Hematopoietic multipotent progenitor cell treated with erythropoietin and hydrocortisone succinate and interleukin-3 and kit ligand, for 8 days (in vitro differentiated cells): ENCODE data around the gene FRAT1.
"Not testable (repeated sequence)": the region's sequence is repeated elsewhere in the genome, so short reads cannot be mapped to it uniquely, and the experiment has no call there.

Experiments used
- DNase-seq: peaks from one replicate; pipeline ENCODE4 v3.0.0-alpha.2; 2015

The FRAT1 gene, protein sequence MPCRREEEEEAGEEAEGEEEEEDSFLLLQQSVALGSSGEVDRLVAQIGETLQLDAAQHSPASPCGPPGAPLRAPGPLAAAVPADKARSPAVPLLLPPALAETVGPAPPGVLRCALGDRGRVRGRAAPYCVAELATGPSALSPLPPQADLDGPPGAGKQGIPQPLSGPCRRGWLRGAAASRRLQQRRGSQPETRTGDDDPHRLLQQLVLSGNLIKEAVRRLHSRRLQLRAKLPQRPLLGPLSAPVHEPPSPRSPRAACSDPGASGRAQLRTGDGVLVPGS

DNA sequence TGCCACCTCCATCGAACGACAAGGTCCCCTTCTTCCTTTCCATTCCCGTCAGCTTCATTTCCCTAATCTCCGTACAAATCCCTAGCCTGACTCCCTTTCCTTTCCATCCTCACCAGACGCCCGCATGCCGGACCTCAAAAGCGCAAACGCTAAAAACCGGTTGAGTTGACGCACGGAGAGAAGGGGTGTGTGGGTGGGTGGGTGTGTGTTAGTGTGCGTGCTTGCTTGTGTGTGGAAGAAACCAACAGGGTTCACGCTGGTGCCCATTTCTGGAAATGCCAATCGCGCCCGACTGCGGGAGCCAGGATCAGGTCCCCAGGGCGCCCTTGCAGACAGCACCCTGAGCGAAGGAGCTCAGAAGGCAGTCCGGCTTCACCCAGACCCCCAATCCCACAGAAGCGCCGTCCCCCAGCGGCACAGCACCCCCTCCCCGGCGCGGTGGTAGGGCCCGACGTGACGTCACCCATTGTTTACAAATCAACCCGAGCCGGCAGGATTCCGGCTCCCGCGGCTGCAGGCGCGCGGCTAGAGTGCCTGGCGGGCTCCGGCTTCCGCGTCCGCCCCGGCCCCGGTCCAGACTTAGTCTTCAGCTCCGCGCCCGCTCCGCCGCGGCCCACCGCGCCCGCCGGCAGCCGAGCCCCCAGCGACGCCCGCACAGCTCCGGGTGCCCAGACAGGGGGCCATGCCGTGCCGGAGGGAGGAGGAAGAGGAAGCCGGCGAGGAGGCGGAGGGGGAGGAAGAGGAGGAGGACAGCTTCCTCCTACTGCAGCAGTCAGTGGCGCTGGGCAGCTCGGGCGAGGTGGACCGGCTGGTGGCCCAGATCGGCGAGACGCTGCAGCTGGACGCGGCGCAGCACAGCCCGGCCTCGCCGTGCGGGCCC is at the start of gene FRAT1:
Gene FRAT1 (plus strand): TSS at position 500 of the 880 bp plus-strand sequence. CDS start 183 bp downstream, at position 683.
- peak; percentile 88 for DNase-seq

DNA sequence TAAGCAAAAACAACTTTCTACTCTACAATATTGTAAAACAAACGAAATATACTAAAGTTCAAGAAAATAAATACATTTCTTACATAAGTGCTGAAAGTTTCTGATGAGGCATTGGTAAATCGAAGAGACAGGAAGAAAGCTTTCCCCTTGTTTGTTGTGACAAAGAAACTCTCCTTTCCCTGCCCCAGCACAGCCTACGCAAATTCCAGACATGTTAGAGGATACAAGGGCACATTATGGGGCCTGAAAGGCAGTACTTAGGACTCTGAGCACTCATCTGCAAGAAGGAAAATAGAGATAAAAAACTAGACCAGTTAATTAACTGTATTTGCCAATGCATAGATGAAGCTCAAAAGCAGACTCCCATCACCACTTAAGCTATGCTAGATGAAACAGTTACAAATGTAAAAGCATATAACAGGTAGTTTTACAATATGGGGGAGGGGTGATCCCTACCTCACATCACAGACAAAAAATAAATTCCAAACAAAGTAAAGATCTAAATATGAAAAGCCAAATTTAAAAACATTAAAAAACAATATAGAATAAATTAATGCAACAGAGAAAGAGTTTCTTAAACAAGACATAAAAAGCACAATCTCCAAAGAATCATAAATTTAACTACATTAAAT is 48.4 kb upstream of the FRAT1 start:
- DNase-seq: no peak

DNA sequence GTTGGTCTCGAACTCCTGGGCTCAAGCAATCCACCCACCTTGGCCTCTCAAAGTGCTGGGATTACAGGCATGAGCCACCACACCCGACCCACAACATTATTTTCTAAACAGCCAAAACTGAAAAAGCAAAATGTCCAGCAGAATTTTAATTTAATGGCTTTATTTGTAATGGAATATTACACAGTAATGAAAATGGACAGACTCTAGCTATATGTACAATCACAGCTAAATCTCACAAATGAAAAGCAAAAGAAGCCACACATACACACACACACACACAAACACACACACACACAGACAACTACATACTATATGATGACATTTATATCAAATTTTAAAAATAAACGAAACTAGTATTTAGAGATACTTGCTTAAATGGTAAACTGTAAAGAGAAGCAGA is 45.4 kb upstream of the FRAT1 start:
- no peak for DNase-seq

DNA sequence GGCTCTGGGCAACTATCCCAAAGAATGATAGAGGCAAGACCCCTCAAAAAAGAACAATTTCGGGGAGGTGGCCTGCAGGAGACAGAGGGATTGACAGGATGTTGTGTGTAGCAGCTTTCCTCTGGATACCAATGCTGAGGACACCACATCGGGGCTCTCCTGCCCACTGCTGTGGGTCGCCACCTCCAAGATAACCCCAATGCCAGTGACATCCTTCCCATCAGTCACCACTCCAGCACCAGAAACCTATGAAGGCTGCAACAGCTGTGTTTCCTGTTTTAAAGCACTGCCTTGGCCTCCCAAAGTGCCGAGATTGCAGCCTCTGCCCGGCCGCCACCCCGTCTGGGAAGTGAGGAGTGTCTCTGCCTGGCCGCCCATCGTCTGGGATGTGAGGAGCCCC is 44.2 kb upstream of the FRAT1 start:
- DNase-seq: no peak

DNA sequence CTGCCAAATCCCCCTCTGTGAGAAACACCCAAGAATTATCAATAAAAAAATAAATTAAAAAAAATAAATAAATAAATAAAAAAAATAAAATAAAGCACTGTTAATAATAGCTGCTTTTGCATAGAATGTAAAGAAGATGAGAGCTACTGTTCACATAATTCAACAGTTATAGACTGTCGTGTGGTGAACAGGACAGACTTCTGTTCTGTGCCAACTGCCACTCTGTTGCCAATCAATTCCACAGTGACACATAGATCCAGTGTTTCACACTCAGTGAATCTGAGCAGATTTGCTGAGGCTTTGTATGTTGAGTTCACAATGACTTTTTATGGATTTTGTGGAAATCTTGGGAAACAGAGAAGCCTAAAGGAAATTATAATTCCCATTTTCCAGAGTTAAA is 41.5 kb upstream of the FRAT1 start:
- no peak for DNase-seq

DNA sequence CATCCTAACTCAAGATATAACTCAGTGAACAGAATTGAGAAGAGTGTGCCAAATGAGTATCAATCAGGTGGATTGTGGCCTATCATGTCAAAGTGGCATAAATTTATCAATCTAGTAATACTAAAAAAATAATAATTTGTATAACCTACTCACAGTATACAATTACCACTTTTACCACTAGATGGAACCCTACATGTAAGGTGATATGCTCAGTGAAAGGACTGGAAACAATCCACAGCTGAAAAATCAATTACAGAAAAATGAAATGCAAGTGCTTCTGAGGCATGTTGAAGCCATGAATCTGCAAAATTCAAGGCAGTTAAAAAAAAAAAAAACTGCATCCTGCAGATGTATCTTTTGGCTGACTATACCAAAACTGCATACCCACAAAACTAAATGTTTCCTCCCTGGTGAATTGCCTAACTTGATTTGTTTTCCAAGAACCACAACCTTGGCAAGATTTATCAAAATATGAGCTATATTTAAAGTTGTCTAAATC is 40.5 kb upstream of the FRAT1 start:
- DNase-seq: peak; percentile 81

DNA sequence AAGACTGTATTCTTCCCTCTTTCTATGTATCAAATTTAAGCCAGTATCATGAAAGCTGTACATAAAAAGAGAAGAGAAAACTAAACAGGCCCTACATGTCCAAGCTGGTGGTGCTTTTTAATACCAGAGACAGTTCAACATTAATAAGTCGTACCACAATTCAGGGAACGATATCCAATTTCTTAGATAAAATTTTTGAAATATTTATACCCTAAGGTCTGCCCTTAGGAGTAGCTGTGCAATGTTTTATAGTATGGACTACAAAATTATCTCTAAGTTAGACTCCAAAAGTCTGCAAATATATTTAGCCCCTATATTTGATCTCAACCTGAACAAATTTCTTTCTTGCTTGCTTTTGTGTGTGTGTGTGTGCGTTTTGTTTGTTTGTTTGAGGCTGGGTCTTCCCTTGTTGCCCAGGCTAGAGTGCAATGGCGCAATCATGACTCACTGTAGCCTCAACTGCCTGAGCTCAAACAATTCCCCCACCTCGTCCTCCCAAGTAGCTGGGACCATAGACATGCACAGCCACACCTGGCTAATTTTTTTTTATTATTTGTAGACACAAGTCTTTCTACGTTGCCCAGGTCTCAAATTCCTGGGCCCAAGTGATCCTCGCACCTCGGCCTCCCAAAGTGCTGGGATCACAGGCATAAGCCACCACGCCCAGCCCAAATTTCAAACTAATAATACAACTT is 39.8 kb upstream of the FRAT1 start:
- no peak for DNase-seq

DNA sequence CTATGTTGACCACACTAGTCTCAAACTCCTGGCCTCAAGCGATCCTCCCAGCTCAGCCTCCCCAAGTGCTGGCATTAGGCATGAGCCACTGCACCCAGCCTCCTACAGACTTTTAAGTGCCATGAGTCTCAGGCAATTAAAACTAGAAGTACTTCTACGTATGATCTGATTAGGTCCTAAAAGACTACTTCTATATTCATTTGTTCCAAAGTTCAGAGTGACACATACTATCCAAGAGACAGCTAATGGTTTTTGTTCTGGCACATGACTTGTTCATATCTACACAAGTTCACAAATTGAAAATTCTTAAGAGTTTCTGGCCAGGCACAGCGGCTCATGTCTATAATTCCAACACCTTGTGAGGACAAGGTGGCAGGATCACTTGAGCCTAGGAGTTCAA is 38.3 kb upstream of the FRAT1 start:
- DNase-seq: no peak

DNA sequence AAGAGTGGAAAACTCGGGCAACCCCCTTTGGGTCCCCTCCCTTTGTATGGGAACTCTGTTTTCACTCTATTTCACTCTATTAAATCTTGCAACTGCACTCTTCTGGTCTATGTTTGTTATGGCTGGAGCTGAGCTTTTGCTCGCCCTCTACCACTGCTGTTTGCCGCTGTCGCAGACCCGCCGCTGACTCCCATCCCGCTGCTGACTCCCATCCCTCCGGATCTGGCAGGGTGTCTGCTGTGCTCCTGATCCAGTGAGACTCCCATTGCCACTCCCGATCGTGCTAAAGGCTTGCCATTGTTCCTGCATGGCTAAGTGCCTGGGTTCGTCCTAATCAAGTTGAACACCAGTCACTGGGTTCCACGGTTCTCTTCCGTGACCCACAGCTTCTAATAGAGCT is 29.0 kb upstream of the FRAT1 start:
- not testable (repeated sequence) for DNase-seq

DNA sequence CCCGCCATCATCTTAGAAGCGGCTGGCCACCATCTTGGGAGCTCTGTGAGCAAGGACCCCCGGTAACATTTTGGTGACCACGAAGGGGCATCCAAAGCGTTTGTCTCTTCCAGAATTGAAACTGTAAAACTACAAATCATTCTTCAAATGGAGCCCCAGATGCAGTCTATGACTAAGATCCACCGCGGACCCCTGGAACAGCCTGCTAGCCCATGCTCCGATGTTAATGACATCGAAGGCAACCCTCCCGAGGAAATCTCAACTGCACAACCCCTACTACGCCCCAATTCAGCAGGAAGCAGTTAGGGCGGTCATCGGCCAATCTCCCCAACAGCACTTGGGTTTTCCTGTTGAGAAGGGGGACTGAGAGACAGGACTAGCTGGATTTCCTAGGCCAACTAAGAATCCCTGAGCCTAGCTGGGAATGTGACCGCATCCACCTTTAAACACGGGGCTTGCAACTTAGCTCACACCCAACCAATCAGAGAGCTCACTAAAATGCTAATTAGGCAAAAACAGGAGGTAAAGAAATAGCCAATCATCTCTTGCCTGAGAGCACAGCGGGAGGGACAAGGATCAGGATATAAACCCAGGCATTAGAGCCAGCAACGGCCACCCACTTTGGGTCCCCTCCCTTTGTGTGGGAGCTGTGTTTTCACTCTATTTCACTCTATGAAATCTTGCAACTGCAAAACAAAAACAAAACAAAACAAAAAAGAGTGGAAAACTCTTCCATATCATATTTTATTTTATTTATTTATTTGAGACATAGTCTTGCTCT is 28.3 kb upstream of the FRAT1 start:
- DNase-seq: not testable (repeated sequence)

DNA sequence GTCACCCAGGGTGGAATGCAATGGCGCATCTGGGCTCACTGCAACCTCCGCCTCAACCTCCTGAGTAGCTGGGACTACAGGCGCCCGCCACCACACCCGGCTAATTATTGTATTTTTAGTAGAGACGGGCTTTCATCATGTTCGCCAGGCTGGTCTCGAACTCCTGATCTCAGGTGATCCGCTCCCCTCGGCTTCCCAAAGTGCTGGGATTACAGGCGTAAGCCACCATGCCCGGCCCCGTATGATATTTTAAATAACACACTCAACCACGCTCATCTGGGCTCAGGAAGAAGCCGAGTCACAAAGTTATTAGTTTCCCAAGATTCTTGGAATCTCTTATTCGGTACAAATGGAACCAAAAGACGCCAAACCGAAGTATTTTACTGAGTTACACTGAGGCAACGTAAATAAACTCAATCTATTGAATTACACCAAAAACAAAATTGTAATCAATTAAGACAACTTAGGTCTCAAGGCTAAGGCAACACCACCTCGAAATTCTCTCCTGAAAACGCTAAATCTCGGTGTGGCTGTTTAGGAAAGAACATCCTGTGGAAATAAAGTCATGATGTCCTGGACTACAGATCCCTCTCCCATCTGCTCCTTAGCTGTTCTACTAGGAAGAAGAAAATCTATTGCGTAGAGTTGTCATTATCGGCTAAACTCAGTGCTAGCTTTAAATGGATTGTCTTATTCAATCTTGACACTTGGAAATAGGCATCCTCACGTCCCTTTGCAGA is 27.5 kb upstream of the FRAT1 start:
- DNase-seq: no peak

DNA sequence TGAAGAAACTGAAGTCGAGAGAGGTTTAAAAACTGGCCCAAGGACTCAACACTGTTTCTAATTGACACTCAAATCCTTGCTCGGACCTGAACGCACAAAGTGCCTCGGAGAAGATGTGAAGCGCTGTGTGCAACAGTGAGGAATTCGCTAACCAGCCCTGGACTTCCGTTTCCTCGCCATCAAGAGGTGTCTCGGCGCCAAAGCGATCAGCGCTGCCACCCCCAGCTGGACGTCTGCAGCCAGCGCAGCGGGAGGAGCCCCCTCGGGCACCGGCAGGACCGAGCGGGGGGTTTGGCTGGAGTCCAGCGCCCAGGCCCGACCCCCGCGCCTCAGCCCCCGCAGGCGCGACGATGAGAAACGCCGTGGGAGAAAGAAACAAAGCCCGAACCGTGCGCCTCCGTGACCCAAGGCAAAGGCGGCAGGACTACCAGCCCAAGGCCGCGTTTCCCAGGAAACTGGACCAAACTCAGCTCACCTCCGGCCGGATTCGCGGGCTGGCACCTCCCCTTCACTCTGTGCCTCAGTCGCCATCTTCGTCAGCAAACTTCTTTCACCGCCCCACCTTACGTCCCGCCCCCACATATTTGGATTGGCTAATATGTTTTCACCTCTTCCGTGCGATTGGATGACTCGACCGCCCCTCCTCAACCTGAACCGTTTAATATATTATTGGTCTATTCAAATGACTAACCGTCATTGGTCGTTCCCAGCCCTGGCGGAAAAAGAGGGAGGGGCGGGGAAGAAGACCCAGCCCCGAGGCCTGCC is 26.8 kb upstream of the FRAT1 start, which contains the start of gene ARHGAP19:
Gene ARHGAP19 (minus strand): TSS at position 541 of the 765 bp plus-strand sequence. CDS start 10 bp downstream, at position 531.
- peak; percentile 99 for DNase-seq

DNA sequence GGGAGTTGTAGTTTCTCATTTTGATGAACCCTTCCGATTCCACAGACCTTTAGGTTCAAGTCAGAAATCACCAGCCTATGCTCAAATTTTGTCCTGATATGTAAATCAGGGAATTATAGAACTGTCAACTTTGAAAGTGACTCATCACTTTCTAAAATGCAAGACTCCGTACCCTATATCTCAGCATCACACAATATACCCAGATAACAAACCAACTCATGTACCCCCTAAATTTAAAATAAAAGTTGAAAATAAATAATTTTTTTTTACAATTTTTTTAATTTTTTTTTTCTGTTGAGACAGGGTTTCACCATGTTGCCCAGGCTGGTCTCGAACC is 26.2 kb upstream of the FRAT1 start:
- DNase-seq: no peak

DNA sequence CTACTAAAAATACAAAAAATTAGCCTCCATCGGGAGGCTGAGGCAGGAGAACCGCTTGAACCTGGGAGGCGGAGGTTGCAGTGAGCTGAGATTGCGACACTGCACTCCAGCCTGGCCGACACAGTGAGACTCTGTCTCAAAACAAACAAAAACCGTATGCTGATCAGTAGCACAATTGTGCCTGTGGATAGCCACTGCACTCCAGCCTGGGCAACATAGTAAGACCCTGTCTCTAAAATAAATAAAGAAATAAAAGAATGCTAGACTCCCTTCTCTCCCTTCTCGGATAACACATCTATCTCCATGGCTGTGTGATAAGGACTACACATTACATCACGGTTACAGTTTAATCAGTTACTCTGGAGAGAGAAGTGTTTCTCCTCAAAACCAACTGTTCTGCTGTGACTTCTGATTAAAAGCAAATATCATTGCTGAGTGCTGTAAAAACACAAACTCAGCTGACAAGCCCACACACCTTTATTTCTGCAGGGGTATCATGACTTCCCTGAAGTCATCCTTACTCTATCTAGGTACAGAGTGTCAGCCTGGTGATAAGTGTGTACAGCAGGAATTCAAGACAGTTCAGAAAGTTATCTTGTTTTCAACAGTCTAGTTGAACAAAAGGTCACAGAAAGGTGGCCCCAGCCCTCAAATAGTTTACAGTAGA is 21.4 kb upstream of the FRAT1 start:
- DNase-seq: peak; percentile 79

DNA sequence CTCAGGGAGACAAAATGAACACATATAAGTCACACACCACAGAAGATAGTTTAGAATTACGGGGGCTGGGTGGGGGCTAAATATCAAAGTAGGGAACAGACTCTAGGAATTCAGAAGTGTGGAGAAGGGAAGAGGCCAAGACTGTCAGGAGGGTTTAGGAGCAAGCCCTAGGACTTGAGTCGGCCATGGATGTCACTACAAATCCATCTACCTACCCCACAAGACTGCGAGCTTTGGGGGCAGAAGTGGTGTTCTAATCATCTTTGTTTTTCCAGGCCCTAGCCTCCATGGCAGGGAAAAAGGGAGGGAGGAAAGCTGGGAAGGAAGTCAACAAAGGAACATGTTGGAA is 20.9 kb upstream of the FRAT1 start:
- DNase-seq: no peak

DNA sequence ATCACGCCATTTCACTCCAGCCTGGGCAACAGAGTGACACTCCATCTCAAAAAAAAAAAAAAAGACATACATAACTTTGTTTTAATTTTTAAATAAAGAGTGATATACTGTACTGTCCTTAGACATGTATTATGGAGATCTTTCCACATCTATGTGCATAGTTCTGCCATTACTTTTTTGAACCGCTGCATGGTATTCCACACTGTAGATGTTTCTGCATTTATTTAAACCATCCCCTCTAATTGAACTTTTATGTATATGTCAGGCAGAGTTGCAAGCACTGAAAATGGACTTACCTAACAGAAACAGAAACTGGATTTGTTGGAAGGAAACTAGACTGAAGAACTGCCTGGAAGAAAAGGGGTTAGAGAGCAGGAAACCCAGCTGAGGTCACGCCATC is 18.1 kb upstream of the FRAT1 start:
- DNase-seq: no peak

DNA sequence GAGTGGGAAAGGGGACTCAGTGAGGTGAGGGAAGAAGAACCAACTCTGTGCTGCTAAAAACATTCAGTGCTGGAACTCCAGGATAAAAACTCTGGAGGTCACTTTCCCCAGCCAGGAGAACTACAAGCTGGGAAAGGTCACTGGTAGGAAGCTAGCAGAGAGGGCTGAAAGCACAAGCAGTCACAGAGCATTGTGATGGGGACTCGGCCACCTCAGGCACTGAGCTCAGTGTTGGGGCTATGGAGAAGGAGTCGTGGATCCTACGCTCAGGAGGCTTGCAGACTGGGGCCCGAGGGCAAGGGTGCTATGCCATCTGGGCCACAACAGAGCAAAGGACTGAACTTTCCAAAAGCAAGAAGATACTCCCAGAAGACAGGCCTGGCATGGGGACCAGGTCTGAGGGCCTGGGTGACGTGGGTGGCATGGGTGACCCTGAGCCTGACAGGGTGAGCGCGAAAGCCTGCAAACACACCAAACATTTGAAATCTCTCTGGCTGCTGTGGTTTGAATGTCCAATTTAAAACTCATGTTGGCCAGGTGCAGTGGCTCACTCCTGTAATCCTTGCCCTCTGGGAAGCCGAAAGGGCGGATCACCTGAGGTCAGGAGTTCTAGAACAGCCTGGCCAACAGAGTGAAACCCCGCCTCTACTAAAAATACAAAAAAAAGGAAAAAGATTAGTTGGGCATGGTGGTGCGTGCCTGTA is 16.8 kb upstream of the FRAT1 start:
- DNase-seq: no peak

DNA sequence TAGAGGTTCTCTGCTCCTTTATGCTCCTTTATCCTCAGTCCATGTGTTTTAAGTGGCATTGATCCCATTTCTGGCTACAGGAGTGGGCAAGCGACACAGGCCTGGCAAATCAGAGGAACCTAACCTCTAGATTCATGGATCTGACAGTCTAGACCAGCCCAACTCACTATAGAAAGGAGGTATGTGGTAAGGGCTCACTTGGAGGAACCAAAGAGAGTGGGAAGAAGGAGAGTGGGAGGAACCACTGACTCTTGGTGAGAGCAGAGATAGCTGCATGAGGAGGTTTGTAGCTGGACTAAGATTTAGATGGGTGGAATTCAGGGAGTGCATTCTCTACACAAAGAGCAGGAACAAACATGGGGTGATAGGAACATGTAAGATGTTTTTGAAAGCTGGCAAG is 11.6 kb upstream of the FRAT1 start:
- no peak for DNase-seq
